ENCODE data around the gene STYK1. TPM values are rescaled to one million over a fixed set of nuclear protein-coding genes. Genes with fewer than 3 reads are reported as not detected.
"Not testable (repeated sequence)": the region's sequence is repeated elsewhere in the genome, so short reads cannot be mapped to it uniquely, and the experiment has no call there.

The STYK1 gene
- total RNA-seq, 1 donor from 2014 or later, result 1.4 TPM

GRCh38 chr12:10664499-10664898 lies 9.4 kb downstream of the STYK1 start:
- Mint-ChIP-seq H3K4me1 (no peaks in the 10 kb centered on the region), H3K36me3 (no peaks in the 10 kb centered on the region), H3K27ac (no peak overlapping the region), H3K4me3 (no peak overlapping the region), H3K27me3 (ENCODE audit: low read depth) (no peaks in the 10 kb centered on the region), H3K9me3 (no peaks in the 10 kb centered on the region)
- no peak for DNase-seq (ENCODE audit: low spot score in 2 of 2, unreplicated experiment in 2 of 2)
- TF ChIP-seq CTCF (IDR thresholded peaks at IDR 0.05; ENCODE audit: unreplicated experiment), result no peak

- no peak for TF ChIP-seq CTCF (IDR thresholded peaks at IDR 0.05; ENCODE audit: unreplicated experiment)
- no peaks in the 10 kb centered on the region for H3K27me3 Mint-ChIP-seq (ENCODE audit: low read depth)
- no peak for DNase-seq (ENCODE audit: low spot score in 2 of 2, unreplicated experiment in 2 of 2)
- H3K4me1 Mint-ChIP-seq, result no peaks in the 10 kb centered on the region
- H3K27ac Mint-ChIP-seq, result no peak overlapping the region
- H3K4me3 Mint-ChIP-seq, result no peak overlapping the region
- H3K36me3 Mint-ChIP-seq, result no peaks in the 10 kb centered on the region
- peaks cover 1% of the 10 kb centered on the region for H3K9me3 Mint-ChIP-seq
Measured at GRCh38 chr12:10663869-10664268, 10.0 kb downstream of the STYK1 start.

- H3K9me3 Mint-ChIP-seq, result peaks cover 23% of the 10 kb centered on the region
- H3K4me3 Mint-ChIP-seq, result no peak overlapping the region
- H3K4me1 Mint-ChIP-seq, result no peaks in the 10 kb centered on the region
- no peaks in the 10 kb centered on the region for H3K27me3 Mint-ChIP-seq (ENCODE audit: low read depth)
- H3K27ac Mint-ChIP-seq, result no peak overlapping the region
- no peak for DNase-seq (ENCODE audit: low spot score in 2 of 2, unreplicated experiment in 2 of 2)
- TF ChIP-seq CTCF (IDR thresholded peaks at IDR 0.05; ENCODE audit: unreplicated experiment), result no peak
- H3K36me3 Mint-ChIP-seq, result peaks cover 5% of the 10 kb centered on the region
Measured at GRCh38 chr12:10661338-10661737, 12.5 kb downstream of the STYK1 start.

- H3K36me3 Mint-ChIP-seq, result peaks cover 5% of the 10 kb centered on the region
- no peaks in the 10 kb centered on the region for H3K27me3 Mint-ChIP-seq (ENCODE audit: low read depth)
- H3K27ac Mint-ChIP-seq, result no peak overlapping the region
- peaks cover 44% of the 10 kb centered on the region for H3K9me3 Mint-ChIP-seq
- no peak overlapping the region for H3K4me3 Mint-ChIP-seq
- H3K4me1 Mint-ChIP-seq, result peaks cover 5% of the 10 kb centered on the region
- DNase-seq (ENCODE audit: low spot score in 2 of 2, unreplicated experiment in 2 of 2), result no peak
- no peak for TF ChIP-seq CTCF (IDR thresholded peaks at IDR 0.05; ENCODE audit: unreplicated experiment)
Measured at GRCh38 chr12:10654003-10654402, 19.8 kb downstream of the STYK1 start.

- H3K27ac Mint-ChIP-seq, result peak overlapping the region; percentile 7
- peaks cover 4% of the 10 kb centered on the region for H3K36me3 Mint-ChIP-seq
- no peaks in the 10 kb centered on the region for H3K27me3 Mint-ChIP-seq (ENCODE audit: low read depth)
- no peak for TF ChIP-seq CTCF (IDR thresholded peaks at IDR 0.05; ENCODE audit: unreplicated experiment)
- peaks cover 36% of the 10 kb centered on the region for H3K9me3 Mint-ChIP-seq
- DNase-seq (ENCODE audit: low spot score in 2 of 2, unreplicated experiment in 2 of 2), result no peak
- H3K4me1 Mint-ChIP-seq, result peaks cover 5% of the 10 kb centered on the region
- no peak overlapping the region for H3K4me3 Mint-ChIP-seq
Measured at GRCh38 chr12:10652192-10652591, 21.7 kb downstream of the STYK1 start.

GRCh38 chr12:10646576-10646975 lies 27.3 kb downstream of the STYK1 start:
- H3K36me3 Mint-ChIP-seq, result peaks cover 14% of the 10 kb centered on the region
- H3K27ac Mint-ChIP-seq; H3K4me1 Mint-ChIP-seq; H3K4me3 Mint-ChIP-seq; H3K27me3 Mint-ChIP-seq (ENCODE audit: low read depth); DNase-seq (ENCODE audit: low spot score in 2 of 2, unreplicated experiment in 2 of 2): not testable (repeated sequence)
- H3K9me3 Mint-ChIP-seq, result peaks cover 31% of the 10 kb centered on the region
